ENCODE measurements around the gene KIZ.
"Not testable (repeated sequence)": the region's sequence is repeated elsewhere in the genome, so short reads cannot be mapped to it uniquely, and the experiment has no call there.

KIZ gene

DNA sequence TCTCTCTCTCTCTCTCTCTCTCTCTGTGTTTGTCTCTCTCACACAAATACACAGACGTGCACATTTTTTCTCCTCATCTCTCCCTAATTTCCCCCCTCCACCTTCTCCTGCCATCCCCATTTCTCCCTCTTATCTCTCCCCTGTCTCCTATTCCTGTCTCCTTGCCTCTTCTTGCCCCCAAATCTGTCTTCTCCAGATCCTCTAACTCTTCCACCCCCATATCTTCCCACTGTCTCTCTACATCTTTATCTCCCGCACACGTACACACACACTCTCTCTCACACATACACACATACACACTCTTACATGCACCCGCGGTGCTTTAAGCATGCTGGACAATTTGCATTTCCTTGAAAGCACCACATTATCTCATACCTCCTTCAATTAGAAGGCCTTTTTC is 15.9 kb downstream of the KIZ start:
- DNase-seq, result no peak

DNA sequence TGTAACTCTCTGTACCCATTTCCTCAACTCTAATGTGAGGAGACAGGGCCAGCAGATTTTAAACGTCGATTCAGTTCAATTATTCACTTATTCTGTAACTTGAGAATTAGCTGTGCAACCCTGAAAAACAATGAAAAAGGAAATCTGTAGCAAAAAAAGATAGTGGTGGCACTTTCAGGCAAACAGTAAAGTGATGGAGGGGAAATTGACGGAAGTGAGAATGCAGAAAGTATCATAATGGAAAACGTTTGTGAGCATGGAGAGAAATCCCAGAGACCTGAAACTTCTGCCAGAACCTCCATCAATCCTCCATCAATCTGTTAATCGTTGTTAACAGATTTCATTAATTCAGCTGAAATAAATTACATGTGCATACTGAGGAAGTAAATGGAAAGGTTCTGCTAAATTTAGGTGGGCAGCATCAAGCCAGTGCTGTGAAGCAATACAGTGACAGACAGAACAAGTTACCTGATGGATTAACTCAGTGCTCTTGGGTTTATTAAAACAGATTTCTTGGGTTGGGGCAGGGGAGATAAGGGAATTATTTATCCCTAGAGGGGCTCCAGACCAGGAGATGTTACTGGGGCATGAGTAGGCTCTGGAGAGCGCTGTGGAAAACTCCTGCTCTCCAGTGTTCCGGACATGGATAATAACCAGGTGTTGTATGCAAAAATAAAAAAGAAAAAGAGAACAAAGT is 17.5 kb downstream of the KIZ start:
- no peak for DNase-seq

DNA sequence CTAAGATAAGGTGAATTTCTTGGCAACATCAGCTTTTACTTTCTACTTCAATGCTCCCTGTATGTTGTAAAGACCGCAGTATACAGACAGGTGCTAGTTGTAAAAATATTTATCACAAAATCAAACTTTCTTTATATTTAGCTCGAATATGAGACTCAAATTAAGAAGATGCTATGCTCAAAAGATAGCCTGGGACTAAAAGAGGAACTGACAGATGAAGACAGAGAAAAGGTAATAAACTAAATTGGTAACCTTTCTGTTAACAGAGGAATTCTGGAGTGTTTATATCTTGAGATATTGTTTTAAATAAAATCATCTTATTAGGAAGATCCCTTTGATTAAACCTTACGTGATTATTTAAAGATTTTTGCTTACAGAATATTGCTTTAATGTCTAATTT is 19.5 kb downstream of the KIZ start:
- DNase-seq, result no peak

DNA sequence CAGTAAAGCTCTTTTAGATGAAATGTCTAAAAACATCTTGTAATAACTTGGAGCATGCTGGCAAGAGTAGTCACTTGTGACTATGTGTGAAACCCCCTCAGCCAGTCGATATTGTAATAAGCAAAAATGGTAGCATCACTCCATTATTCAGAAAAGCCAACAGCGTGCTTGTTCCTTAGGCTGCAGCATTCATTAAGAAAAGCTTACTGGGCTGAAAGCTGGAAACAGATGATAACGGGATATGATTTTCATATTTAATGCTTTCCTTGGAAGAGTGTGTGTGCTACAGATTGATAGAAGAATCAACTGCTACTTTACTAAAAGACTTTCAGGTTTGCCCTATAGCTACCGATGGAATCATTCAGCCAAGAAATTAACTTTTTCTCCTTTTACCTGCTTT is 20.3 kb downstream of the KIZ start:
- DNase-seq, result no peak

DNA sequence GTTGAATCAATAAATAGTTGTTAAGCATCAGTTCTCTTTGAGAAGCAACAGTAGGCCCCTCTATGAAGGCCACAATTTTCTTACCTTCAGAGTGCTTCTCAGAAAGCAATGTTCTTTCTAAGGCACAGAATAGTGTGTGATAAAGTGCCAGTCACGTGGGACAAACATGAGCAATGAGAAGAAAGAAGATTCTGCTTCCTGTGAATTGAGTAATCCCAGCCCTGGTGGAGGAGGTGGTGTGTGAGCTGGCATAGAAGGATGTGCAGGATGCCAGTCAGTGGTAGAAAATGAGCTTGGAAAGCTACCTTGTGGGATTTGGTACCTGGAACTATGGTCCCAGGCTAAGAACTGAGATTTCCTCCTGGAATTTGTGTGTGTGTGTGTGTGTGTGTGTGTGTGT is 21.7 kb downstream of the KIZ start:
- no peak for DNase-seq

DNA sequence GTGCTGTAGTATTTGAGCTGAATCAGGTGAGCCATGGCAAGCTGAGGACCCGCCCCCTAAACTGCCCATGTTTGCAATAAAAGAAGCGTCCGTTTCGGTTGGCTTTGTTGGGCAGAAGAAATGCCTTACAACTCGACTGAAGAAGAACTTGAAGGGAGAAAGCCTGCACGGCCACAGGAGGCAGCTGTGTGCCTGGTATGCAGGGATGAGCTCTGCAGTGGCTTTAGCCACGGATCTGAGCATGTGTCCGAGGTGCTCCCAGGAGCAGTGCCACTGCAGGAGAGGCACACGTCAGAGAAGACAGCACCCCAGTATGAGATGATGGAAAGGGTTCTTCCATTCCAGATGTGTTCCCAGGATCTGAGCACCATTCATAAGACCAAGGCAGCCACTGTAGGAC is 23.5 kb downstream of the KIZ start:
- no peak for DNase-seq

DNA sequence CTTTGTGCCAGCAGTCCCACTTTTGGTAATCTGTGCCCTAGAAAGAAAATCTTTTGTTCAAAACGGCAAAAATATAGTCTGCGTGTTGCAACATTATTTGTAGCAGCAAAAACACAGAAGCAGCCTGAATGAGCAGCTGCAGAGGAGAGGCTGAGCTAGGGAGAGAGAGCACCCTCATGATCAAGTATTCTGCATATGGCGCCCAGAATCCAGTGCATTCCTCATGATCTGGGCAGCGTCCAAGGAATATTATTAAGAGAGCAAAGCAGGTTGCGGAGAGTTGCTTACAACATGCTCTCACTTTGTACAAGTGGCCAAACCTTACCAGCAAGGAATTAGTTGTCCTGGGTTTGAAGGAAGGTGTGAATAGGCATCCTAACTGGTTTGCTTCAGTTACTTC is 25.9 kb downstream of the KIZ start:
- DNase-seq, result no peak

DNA sequence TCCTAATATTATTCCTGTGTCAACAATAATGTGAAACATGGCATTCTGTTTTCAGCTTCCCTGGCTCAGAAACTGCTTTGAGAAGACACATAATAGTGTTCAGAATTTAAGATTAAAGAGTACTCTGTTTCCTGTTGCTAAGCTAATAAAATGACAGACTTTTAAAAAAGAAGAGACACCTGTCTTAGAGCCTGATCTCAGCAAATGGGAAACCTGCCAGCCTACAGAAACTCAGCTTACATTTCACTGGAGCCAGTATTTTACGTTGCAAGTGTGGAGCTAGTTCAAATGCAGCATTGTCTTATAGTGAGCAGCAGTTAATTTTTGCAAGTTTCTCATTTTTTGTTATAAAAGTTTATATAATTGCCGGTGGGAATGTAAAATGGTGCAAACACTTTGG is 28.8 kb downstream of the KIZ start:
- DNase-seq, result no peak

DNA sequence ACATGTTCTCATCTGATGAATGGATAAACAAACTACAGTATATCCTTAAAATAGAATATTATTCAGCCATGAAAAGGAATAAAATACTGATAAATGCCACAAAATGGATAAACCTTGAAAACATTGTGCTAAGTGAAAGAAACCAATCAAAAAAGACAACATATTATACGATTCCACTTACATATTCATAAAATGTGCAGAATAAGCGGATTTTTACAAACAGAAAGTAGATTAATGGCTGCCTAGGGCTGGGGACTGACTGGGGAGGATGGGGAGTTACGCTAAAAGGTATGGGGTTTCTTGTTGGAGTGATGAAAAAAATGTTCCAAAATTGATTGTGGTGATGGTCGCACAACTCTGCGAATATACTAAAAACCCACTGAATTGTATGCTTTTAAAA is 29.4 kb downstream of the KIZ start:
- DNase-seq, result no peak

DNA sequence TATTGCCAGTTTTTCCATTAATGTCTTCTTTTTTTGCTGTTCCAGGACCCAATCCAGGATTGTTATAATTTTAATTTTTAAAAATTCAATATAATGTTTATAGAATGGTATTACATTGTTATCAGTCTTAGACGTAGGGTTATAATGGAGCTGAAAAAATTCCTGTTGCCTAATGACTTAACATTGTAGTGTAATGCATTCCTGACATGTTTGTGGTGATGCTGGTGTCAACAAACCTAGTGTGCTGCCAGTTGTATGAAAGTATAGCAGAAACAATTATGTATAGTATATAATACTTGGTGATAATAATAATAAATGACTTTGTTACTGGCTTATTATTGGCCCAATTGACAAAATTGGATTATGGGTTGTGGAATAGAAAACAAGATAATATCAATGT is 30.4 kb downstream of the KIZ start:
- no peak for DNase-seq

DNA sequence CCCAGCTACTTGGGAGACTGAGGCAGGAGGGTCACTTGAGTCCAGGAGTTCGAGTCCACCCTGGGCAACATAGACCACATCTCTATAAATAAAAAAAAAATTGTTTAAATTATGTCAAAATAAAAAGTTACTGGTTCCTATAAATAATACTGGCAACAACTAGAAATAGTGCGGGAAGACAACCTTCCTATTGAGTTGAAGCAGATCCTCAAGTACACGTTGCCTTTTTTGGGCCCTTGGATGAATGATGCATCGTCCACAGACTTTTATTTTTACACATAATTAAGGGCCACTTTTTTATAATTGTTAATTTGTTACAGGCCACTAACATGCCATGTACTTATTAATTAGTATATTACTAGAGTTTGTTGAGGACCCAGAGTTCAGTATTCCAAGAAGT is 31.1 kb downstream of the KIZ start:
- no peak for DNase-seq

DNA sequence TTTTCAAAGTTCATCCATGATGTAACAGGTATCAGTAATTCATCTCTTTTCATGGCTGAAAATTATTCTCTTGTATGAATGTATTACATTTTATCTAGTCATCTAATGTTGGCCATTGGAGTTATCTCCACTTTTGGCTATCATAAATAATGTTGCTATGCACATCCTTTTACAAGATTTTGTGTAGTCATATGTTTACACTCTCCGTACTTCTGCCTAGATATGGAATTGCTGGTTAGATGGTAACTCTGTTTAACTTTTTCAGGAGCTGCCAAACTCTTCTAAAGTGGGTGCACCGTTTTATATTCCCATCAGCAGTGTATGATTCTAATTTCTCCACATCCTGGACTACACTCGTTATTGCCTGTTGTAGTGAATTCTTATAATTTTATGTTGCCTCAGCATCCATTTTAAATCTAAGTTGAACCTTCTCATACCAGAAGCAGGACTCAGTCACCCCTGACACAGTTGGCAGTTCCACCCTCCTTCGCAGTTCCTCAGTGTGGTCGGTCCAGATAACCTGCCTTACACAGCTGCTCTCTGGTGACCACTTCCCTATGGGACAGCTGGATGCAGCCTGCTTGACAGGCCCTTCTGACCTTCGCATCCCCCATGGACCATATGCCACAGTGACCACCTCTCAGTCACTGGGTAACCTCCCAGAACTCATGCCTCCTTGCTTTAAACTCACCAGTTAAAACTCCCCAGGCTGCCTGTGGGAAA is 33.9 kb downstream of the KIZ start:
- no peak for DNase-seq

DNA sequence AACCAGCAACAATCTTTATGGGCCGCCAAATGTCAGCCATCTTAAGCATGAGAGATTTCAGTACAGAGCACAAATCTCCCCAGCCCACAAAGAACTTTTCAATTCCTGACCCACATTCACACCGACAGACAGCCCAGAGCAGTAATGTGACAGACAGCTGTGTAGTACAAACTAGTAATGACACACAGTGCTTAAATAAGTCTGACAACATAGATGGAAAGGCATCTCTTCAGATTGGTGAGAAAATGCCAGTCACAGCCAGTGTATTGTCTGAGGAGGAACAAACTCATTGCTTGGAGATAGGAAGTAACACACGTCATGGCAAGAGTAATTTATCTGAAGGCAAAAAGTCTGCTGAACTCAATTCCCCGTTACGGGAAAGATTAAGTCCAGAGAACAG is 36.0 kb downstream of the KIZ start:
- no peak for DNase-seq

DNA sequence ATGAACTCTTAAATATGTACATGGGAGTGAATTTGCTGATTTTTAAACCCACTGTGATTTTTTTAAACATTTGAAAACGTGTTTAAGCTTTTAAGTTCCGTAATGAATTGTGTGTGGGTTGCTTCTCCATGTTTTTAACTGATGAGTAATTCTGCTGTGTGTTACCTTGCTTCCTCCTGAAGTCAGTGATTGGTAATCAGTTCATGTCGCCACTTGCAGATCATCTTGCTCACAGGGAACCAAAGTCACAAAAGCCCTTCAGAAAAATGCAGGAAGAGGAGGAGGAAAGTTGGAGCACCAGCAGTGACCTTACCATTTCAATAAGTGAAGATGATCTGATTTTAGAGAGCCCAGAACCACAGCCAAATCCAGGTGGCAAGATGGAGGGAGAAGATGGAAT is 36.7 kb downstream of the KIZ start:
- no peak for DNase-seq

DNA sequence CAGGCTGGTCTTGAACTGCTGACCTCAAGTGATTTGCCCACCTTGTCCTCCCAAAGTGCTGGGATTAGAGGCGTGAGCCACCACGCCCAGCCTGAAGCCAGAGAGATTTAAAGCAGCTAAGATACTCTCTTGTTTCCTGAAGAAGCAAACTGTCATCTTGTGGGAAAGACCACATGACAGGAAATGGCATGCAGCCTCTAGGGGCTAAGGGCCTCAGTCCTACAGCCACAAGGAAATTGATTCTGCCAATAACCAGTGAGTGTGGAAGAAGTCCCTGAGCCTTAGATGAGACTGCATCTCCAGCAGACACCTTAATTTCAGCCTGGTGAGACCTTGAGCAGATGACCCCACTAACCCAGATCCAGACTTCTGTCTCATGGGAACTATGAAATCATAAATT is 40.9 kb downstream of the KIZ start:
- no peak for DNase-seq

DNA sequence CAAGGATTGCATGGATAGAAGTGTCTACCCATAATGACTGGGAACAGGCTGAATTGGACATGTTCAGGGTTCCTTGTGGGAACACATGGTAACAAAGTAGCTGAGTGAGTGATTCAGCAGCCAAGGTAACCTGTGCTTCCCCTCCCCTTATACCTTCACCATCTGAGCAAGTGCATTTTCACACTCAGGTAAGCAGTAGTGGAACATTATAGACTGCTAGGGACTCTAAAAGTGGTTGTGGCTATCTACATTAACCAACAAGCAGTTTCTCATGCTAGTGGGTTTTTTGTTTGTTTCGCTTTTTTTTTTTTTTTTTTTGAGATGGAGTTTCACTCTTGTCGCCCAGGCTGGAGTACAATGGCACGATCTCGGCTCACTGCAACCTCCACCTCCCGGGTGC is 41.4 kb downstream of the KIZ start:
- DNase-seq, result no peak

DNA sequence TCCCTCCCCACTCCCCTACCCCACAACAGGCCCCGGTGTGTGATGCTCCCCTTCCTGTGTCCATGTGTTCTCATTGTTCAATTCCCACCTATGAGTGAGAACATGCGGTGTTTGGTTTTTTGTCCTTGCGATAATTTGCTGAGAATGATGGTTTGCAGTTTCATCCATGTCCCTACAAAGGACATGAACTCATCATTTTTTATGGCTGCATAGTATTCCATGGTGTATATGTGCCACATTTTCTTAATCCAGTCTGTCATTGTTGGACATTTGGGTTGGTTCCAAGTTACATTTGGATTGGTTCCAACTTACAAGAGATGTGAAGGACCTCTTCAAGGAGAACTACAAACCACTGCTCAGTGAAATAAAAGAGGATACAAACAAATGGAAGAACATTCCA is 42.2 kb downstream of the KIZ start:
- not testable (repeated sequence) for DNase-seq

DNA sequence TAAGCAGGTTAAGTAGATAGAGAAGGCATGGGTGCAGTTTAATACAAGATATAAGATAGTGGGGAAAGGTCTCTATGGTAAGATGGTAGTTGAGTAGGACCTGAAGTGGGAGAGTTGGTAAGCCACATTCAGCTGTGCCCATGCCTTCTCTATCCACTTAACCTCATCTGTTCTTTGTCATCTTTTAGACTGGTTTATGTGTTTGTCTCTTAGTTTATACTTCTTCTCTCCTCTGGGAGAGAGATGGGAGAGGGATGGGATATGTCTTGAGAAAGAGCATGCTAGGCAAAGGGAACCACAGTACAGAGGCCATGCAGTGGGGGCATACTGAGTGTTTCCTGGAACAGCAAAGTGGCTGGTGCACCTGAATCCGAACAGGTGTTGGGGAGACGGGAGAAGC is 46.7 kb downstream of the KIZ start:
- no peak for DNase-seq

DNA sequence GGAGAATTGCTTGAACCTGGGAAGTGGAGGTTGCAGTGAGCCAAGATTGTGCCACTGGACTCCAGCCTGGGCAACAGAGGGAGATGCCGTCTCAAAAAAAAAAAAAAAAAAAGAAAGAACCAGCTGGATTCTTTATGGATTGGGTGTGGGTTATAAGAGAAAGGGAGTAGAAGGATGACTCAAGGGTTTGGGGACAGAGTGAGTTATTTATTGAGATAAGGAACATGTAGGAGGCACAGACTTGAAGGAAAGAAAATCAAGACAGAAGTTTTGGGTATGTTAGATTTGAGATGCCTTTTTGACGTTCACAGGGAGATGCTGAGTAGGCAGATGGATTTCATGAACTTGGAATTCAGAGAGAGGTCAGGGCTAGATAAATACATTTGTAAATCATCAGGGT is 47.6 kb downstream of the KIZ start:
- no peak for DNase-seq

DNA sequence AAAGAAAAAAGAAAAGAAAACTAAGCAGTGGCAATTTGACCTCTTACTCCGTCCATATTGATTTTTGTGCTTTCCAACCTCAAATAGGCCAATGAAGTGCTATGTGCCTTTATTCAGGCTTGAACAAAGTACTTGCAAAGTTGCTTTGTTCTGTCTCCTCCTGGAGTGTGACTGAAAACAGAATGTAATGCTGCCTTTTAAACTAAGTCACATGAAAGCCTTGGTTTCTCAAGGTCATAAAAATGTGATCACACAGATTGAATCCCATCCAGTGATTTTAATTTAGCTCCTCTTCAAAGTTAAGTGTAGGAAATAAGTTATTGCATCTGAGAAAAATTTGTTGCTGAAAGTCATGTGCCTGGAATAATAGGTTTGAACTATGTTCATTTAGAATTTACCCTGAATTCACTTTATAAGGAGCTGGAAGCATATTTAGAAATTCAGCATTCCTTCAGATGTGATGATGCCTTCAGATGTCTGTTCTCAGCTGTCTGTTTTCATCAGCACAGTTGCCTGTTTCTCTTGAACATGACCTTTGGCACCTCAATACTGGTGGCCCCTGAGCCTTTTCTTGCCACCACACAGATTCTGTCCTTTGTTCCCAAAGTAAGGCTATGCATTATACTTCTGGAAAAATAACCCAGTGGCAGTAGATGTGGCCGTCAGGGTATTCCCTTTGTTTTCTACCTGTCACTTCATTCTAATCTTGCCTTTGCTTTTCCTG is 48.8 kb downstream of the KIZ start:
- DNase-seq, result no peak

DNA sequence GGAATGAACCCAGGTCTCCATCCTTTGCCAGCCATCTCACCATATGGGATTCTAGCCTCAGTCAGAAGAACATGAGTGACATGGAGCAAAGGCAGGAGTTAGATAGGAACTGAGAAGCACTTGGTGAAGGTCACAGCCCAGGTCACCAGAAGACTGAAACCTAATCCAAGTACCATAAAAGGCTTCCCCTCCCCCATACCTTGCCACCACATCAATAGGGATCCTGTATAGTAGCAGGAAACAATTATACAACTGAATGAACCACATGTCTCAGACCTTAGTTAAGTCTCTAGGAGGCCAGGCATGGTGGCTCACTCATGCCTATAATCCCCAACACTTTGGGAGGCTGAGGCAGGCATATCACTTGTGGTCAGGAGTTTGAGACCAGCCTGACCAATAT is 49.6 kb downstream of the KIZ start:
- no peak for DNase-seq

DNA sequence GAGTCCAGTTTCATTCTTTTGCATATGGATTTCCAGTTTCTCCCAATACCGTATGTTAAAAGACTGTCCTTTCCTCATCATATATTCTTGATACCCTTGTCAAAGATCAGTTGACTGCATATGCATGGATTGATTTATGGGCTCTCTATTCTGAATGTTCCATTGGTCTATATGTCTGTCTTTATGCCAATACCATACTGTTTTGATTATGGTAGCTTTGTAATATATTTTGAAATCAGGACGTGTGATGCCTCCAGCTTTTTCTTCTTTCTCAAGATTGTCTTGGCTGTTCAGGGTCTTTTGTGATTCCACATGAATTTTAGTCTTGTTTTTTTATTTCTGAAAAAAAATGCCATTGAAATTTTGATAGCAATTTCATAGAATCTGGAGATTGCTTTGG is 51.9 kb downstream of the KIZ start:
- no peak for DNase-seq

DNA sequence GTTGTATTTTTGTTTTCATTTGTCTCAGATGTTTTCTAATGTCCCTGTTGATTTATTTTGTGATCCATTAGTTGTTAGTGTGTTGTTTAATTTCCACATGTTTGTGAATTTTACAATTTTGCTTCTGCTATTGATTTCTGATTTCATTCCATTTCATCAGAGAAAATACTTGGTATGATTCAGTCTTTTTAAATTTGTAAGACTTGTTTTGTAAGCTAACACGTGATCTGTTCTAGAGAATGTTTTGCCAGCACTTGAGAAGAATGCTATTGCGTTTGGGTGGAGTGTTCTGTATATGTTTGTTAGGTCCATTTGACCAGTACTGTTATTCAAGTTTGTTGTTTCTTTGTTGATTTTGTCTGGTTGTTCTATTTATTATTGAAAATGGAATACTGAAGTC is 53.9 kb downstream of the KIZ start:
- no peak for DNase-seq

DNA sequence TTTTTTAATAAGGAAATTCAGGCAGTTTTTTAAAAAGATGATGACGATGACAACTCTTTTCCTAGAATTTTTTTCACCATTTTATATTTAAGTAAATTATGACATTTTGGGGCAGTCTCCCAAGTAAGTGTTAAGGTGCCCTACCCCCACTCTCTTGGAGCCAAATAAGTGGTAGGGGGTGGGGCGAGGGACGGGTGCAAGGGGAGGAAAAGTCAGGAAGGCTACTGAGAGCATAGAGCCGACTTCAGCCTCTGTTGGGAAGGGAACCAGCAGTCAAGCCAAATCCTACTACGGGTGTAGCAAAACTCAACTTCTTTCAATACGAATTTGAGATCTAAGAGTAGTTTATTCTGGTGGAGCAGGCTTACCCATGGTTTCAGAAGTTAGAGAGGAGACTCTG is 54.4 kb downstream of the KIZ start:
- no peak for DNase-seq

All from CD4-positive, alpha-beta T cell treated with Interleukin-17A for 1 hour (primary cell).